HG03520 (cell line): ENCODE measurements around the gene LRP2BP.

Experiments
- ATAC-seq: cut with Tn5 transposase; IDR thresholded peaks from one replicate; pipeline ENCODE4 v1.9.1; 2021; ENCODE audit warnings: mild to moderate bottlenecking, moderate library complexity; ENCODE audit not compliant: unreplicated experiment

Gene LRP2BP

GRCh38 chr4:185395956-185396723 lies 416 bp upstream of the LRP2BP start:
- peak; percentile 75 for ATAC-seq

- ATAC-seq = no peak
These were observed 1.0 kb downstream of the LRP2BP start for GRCh38 chr4:185394568-185395237.

GRCh38 chr4:185392156-185392555 lies 3.6 kb downstream of the LRP2BP start:
- no peak for ATAC-seq

GRCh38 chr4:185390941-185391340 lies 4.8 kb downstream of the LRP2BP start:
- no peak for ATAC-seq

- no peak for ATAC-seq
These were observed 7.8 kb downstream of the LRP2BP start for GRCh38 chr4:185387957-185388356.

GRCh38 chr4:185384930-185385331 lies 10.8 kb downstream of the LRP2BP start:
- no peak for ATAC-seq

GRCh38 chr4:185384061-185384460 lies 11.7 kb downstream of the LRP2BP start:
- ATAC-seq = no peak

GRCh38 chr4:185383451-185383850 lies 12.3 kb downstream of the LRP2BP start:
- ATAC-seq = no peak

GRCh38 chr4:185382754-185383153 lies 13.0 kb downstream of the LRP2BP start:
- no peak for ATAC-seq

GRCh38 chr4:185381288-185382196 lies 14.2 kb downstream of the LRP2BP start:
- no peak for ATAC-seq

GRCh38 chr4:185380320-185380719 lies 15.4 kb downstream of the LRP2BP start:
- no peak for ATAC-seq

GRCh38 chr4:185379326-185380295 lies 16.1 kb downstream of the LRP2BP start:
- ATAC-seq = no peak

- no peak for ATAC-seq
These were observed 17.5 kb downstream of the LRP2BP start for GRCh38 chr4:185378264-185378663.

GRCh38 chr4:185374573-185374972 lies 21.2 kb downstream of the LRP2BP start:
- ATAC-seq = no peak

- no peak for ATAC-seq
These were observed 21.7 kb downstream of the LRP2BP start for GRCh38 chr4:185374027-185374426.

GRCh38 chr4:185371702-185372101 lies 24.0 kb downstream of the LRP2BP start:
- no peak for ATAC-seq

GRCh38 chr4:185370268-185370949 lies 25.3 kb downstream of the LRP2BP start:
- no peak for ATAC-seq

- ATAC-seq = no peak
These were observed 26.0 kb downstream of the LRP2BP start for GRCh38 chr4:185369731-185370130.

GRCh38 chr4:185364886-185365285 lies 30.8 kb downstream of the LRP2BP start:
- no peak for ATAC-seq

GRCh38 chr4:185363251-185363650 lies 32.5 kb downstream of the LRP2BP start:
- ATAC-seq = no peak
